Prostate gland (tissue), 2 donors: ENCODE measurements around the gene S100A9. TPM values are rescaled to one million over a fixed set of nuclear protein-coding genes. Genes with fewer than 3 reads are reported as not detected.

ENCODE experiments used
- DNase-seq: peaks from one replicate; pipeline ENCODE4 v3.0.0-alpha.2; 2019; ENCODE audit warnings: low spot score
- H3K27ac ChIP-seq, 2 donors: fragments of 200-600 bp; sonication (generic); 2 replicates each; pipeline ENCODE4 v1.5.1; 2017 to 2019
- H3K27me3 ChIP-seq: fragments of 200-600 bp; sonication (generic); replicated peaks from 2 replicates; pipeline ENCODE4 v1.5.1; 2019; ENCODE audit not compliant: insufficient read depth
- H3K36me3 ChIP-seq, 2 donors: fragments of 200-600 bp; sonication (generic); 1 replicate in 1 of 2; 2 replicates in 1 of 2; pipeline versions ENCODE4 v1.5.1 to v1.8.1; 2017 to 2019
- H3K4me1 ChIP-seq: fragments of 200-600 bp; sonication (generic); replicated peaks from 2 replicates; pipeline ENCODE4 v1.5.1; 2019
- H3K4me3 ChIP-seq, 2 donors: fragments of 200-600 bp; sonication (generic); 2 replicates each; pipeline ENCODE4 v1.5.1; 2017 to 2019
- H3K9me3 ChIP-seq: fragments of 200-600 bp; sonication (generic); 2 replicates; pipeline ENCODE4 v1.5.1; 2017
- CTCF ChIP-seq, 4 experiments: fragments of 200-600 bp in 2 of 4; fragments of 450-650 bp in 2 of 4; sonication (generic) in 2 of 4; IDR thresholded peaks; 1 replicate in 3 of 4; 2 replicates in 1 of 4; pipeline ENCODE4 v1.5.1; 2016 to 2019; ENCODE audit warnings: antibody characterized with exemption in 4 of 4, mild to moderate bottlenecking in 2 of 4, moderate library complexity in 2 of 4
- POLR2A ChIP-seq: fragments of 450-650 bp; IDR thresholded peaks from one replicate; pipeline ENCODE4 v1.6.1; 2016; ENCODE audit warnings: antibody characterized with exemption, mild to moderate bottlenecking
- POLR2AphosphoS5 ChIP-seq: sonication (generic); formaldehyde crosslinking; IDR thresholded peaks from one replicate; pipeline ENCODE4 v1.6.1; 2017; ENCODE audit warnings: antibody characterized with exemption
- WGBS: methylation state at CpG from one replicate; pipeline ENCODE4 v1.1.5; 2018; 5-methylcytosine and 5-hydroxymethylcytosine counted together
- intact Hi-C: fragments of 100-400 bp; cut with DNase I; formaldehyde crosslinking; loops from one replicate; pipeline ENCODE4 v1.14.2; 2022
- total RNA-seq, 2 donors: library from RNA; depleted of rRNA; stranded (reverse); fragments of >200 nt; gene quantifications; one replicate each; pipeline ENCODE4 v1.1.0, GENCODE V29; 2016

The S100A9 gene
- total RNA-seq, 2 donors from 2014 or later: 25.6 to 45.2 TPM

- H3K27ac ChIP-seq: no peak overlapping the region
- H3K36me3 ChIP-seq: no peaks in the 10 kb centered on the region
- TF ChIP-seq POLR2A: no peak
- no peaks in the 10 kb centered on the region for H3K4me1 ChIP-seq
- intact Hi-C loops: no loop called here
- WGBS: 91% methylated on average over 11 of the region's 11 CpGs
- no peaks in the 10 kb centered on the region for H3K9me3 ChIP-seq
- H3K27me3 ChIP-seq: no peaks in the 10 kb centered on the region
- H3K4me3 ChIP-seq: no peak overlapping the region
- DNase-seq: no peak
Observed at GRCh38 chr1:153360592-153361479, 3.2 kb downstream of the S100A9 start.

- no peaks in the 10 kb centered on the region for H3K9me3 ChIP-seq
- no peak overlapping the region for H3K4me3 ChIP-seq
- H3K27me3 ChIP-seq: no peaks in the 10 kb centered on the region
- no peaks in the 10 kb centered on the region for H3K36me3 ChIP-seq
- H3K4me1 ChIP-seq: no peaks in the 10 kb centered on the region
- WGBS: 86% methylated on average over 4 of the region's 4 CpGs
- DNase-seq: no peak
- no peak for TF ChIP-seq CTCF (IDR thresholded peaks at IDR 0.05)
- TF ChIP-seq POLR2A: no peak
- intact Hi-C loops: no loop called here
- no peak overlapping the region for H3K27ac ChIP-seq
Observed at GRCh38 chr1:153361480-153362109, 3.9 kb downstream of the S100A9 start.

DNA sequence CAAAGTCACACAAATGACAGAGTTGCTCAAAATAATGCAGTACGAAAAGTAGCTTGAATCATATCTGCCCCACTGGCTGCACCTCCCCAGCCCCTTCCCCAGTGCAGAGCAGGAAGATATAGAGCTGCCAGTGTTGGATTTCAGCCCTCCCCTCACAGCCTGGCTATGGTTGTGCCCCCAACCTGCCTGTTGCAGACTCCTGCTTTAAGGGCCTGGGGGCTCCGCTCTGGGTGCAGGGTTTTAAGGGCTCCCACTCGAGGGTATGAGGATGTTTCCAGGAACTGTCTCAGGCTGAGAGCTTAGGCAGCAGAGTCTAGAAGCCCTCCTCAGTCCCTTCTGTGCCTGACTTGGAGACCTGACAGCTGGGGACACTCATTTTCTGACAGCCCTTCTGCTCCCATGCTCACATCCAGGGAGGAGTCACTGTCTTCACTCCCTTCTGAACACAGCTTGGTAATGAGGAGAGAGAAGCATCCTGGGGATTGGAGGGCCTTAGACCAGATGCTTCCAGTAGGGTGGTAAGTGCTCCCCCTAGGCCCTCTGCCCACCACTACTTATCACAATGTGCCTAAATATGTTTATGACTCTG is 4.6 kb downstream of the S100A9 start:
- H3K27ac ChIP-seq: no peak overlapping the region
- WGBS: 67% methylated on average over 3 of the region's 3 CpGs
- intact Hi-C loops: no loop called here
- no peak for TF ChIP-seq POLR2A
- no peak for TF ChIP-seq CTCF (IDR thresholded peaks at IDR 0.05)
- no peak for TF ChIP-seq POLR2AphosphoS5
- H3K36me3 ChIP-seq: no peaks in the 10 kb centered on the region
- no peaks in the 10 kb centered on the region for H3K4me1 ChIP-seq
- no peaks in the 10 kb centered on the region for H3K27me3 ChIP-seq
- DNase-seq: no peak
- no peak overlapping the region for H3K4me3 ChIP-seq
- H3K9me3 ChIP-seq: no peaks in the 10 kb centered on the region

GRCh38 chr1:153363641-153364040 is 6.0 kb downstream of the S100A9 start:
- DNase-seq: no peak
- Histone ChIP-seq H3K9me3 (no peaks in the 10 kb centered on the region), H3K4me3 (no peak overlapping the region), H3K27ac (no peak overlapping the region), H3K36me3 (no peaks in the 10 kb centered on the region), H3K27me3 (no peaks in the 10 kb centered on the region), H3K4me1 (no peaks in the 10 kb centered on the region)
- intact Hi-C loops: no loop called here
- TF ChIP-seq POLR2AphosphoS5 (no peak), POLR2A (no peak), CTCF (IDR thresholded peaks at IDR 0.05) (no peak)
- 66% methylated on average over 3 of the region's 3 CpGs for WGBS

DNA sequence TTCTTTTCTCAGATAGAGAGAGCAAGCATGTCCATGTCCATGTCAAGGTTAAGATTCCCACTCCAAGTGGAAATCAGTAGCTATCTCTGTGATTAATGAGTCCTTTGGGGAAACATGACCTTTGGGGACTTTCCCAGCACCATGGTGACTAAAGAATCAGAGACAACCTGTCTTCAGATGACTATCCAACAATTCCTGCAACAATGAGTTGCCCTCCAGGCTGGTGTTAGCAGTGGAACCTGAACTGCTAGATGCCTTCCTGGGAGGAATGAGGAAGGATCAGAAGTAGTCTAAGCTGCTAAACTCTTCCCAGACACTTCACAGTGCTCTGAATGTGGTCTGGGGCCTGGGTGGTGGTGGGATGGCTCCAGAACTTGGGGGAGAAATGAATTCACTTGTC is 6.5 kb downstream of the S100A9 start:
- no peaks in the 10 kb centered on the region for H3K27me3 ChIP-seq
- H3K9me3 ChIP-seq: no peaks in the 10 kb centered on the region
- no peak for DNase-seq
- no peak overlapping the region for H3K27ac ChIP-seq
- no peak overlapping the region for H3K4me3 ChIP-seq
- no peaks in the 10 kb centered on the region for H3K4me1 ChIP-seq
- intact Hi-C loops: no loop called here
- TF ChIP-seq CTCF (IDR thresholded peaks at IDR 0.05): no peak
- TF ChIP-seq POLR2AphosphoS5: no peak
- TF ChIP-seq POLR2A: no peak
- no peaks in the 10 kb centered on the region for H3K36me3 ChIP-seq
